ENCODE data around the gene DOLPP1. TPM values are rescaled to one million over a fixed set of nuclear protein-coding genes. Genes with fewer than 3 reads are reported as not detected.

DOLPP1 gene
- total RNA-seq, 2 experiments from 2014 or later = 15.5 to 19.9 TPM

DNA sequence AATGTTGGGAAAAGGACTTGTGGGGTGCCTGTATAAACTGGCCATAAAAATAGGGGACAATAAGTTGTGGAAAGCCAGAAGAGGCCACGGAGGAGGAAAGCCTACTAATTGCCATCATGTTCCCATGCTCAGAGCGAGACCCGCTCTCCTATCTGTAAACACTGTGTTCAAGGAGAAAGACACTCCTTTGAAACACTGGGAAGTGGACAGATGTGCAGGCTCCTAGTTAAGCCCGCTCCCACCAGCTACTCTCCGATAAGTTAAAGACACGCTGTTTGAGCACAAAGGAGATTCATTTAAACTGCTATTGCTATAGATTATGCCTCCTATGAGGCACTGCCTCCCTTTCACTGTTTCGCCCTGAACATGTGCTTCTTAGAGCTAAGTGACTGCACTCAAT, 20.4 kb downstream of the DOLPP1 start:
- Mint-ChIP-seq H3K9me3 (no peaks in the 10 kb centered on the region), H3K27me3 (ENCODE audit: low read depth) (no peaks in the 10 kb centered on the region), H3K4me3 (no peak overlapping the region), H3K36me3 (ENCODE audit: low read depth) (peaks cover 2% of the 10 kb centered on the region), H3K27ac (no peak overlapping the region), H3K4me1 (ENCODE audit: low read depth) (no peaks in the 10 kb centered on the region)
- no peak for DNase-seq
- intact Hi-C loops (cut with micrococcal nuclease) = no loop called here
- CTCF ChIA-PET = no interaction called here

GRCh38 chr9:129102095-129102525, 21.2 kb downstream of the DOLPP1 start:
- Mint-ChIP-seq H3K27me3 (ENCODE audit: low read depth) (no peaks in the 10 kb centered on the region), H3K36me3 (ENCODE audit: low read depth) (no peaks in the 10 kb centered on the region), H3K27ac (no peak overlapping the region), H3K9me3 (no peaks in the 10 kb centered on the region), H3K4me1 (ENCODE audit: low read depth) (no peaks in the 10 kb centered on the region), H3K4me3 (no peak overlapping the region)
- CTCF ChIA-PET = no interaction called here
- no peak for DNase-seq
- intact Hi-C loops (cut with micrococcal nuclease) = no loop called here

DNA sequence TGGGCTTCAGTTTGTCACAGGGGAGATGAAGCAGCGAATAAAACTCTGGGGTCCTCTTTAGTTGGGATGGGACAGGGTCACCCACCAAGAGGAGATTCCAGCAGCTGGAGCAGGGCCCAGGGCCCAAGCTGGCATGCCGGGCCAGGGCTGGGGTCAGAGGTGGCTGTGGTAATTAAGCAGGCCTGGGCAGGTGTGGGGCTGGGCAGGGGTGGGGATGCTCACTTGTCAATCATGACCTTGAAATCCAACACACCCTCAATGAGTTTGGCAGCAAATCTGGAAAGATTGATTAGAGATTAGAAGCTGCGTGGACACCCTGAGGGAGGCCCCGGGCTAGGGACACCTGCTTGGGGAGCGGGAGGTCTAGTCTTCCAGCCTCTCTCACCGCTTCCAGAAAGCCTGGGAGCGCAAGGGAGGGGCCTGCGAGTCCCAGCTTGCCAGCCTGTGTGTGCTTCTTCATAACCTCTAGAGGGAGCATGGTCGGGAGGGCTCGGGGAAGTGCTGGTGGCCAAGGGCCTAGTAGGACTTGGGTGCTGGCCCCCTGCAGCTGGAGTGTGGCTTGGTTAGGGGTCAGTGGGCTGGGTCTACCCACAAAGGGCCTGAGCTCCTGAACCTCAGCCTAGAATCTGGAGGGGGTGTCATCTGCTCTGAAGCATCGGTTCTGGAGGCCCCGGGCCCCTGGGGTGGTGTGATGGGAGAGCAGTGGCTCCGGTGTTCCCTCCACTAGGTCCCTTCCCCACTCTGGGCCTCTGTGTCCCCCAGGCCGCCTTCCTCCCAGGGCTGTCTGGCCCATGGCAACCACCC, 22.1 kb downstream of the DOLPP1 start:
- intact Hi-C loops (cut with micrococcal nuclease) = no loop called here
- Mint-ChIP-seq H3K36me3 (ENCODE audit: low read depth) (no peaks in the 10 kb centered on the region), H3K4me1 (ENCODE audit: low read depth) (no peaks in the 10 kb centered on the region), H3K9me3 (no peaks in the 10 kb centered on the region), H3K27ac (no peak overlapping the region), H3K27me3 (ENCODE audit: low read depth) (no peaks in the 10 kb centered on the region), H3K4me3 (no peak overlapping the region)
- DNase-seq = peak; percentile 39
- CTCF ChIA-PET = interaction anchor here (0.7 kb wide), 1 partner anchor 28 kb away, joined by 3 read pairs; no protein-coding TSS in a partner anchor

DNA sequence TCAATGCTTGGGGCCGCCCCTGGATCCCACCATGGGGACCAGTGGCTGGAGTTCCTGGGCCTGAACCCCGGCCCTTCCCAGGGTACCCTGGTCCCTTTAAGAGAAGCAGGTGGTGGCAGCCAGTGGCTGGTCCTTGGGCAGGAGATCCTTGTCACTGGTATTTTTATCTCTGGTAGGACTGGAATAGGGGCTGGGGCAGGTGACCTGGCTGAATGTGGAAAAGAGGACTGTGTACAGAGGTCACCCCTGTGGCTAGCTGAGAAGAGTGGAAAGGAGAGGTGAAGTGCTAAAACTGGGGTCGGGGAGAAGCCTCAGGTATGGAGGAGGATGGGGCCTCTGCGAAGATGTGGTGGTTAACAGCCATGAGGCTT, 22.7 kb downstream of the DOLPP1 start:
- DNase-seq = no peak
- Mint-ChIP-seq H3K4me1 (ENCODE audit: low read depth) (no peaks in the 10 kb centered on the region), H3K27me3 (ENCODE audit: low read depth) (no peaks in the 10 kb centered on the region), H3K9me3 (no peaks in the 10 kb centered on the region), H3K27ac (no peak overlapping the region), H3K36me3 (ENCODE audit: low read depth) (no peaks in the 10 kb centered on the region), H3K4me3 (no peak overlapping the region)
- CTCF ChIA-PET = no interaction called here
- intact Hi-C loops (cut with micrococcal nuclease) = no loop called here

DNA sequence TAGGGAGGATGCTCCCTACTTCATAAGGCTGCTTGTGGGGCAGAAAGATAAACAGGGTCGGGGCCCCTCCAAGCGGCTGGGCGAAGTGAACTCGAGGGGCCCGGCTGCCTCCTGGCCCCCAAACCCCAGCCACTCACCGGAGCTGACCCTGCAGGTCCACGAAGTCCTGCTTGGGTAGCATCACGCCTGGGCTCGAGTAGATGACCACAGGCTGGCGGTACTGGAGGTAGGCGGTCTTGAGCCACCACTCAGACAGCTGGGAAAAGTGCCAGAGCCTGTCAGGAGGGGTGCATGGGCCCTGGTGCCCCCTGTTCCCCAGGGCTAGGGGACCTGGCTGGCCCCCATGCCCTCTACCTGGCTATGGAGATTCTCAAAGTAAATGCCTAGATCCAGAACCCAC, 23.1 kb downstream of the DOLPP1 start:
- CTCF ChIA-PET = interaction anchor here (0.6 kb wide), 1 partner anchor 8 kb away, joined by 6 read pairs; no protein-coding TSS in a partner anchor
- H3K36me3 Mint-ChIP-seq (ENCODE audit: low read depth) = no peaks in the 10 kb centered on the region
- H3K27me3 Mint-ChIP-seq (ENCODE audit: low read depth) = no peaks in the 10 kb centered on the region
- H3K9me3 Mint-ChIP-seq = no peaks in the 10 kb centered on the region
- peaks cover 4% of the 10 kb centered on the region for H3K4me1 Mint-ChIP-seq (ENCODE audit: low read depth)
- no peak for DNase-seq
- no peak overlapping the region for H3K27ac Mint-ChIP-seq
- intact Hi-C loops (cut with micrococcal nuclease) = no loop called here
- no peak overlapping the region for H3K4me3 Mint-ChIP-seq

DNA sequence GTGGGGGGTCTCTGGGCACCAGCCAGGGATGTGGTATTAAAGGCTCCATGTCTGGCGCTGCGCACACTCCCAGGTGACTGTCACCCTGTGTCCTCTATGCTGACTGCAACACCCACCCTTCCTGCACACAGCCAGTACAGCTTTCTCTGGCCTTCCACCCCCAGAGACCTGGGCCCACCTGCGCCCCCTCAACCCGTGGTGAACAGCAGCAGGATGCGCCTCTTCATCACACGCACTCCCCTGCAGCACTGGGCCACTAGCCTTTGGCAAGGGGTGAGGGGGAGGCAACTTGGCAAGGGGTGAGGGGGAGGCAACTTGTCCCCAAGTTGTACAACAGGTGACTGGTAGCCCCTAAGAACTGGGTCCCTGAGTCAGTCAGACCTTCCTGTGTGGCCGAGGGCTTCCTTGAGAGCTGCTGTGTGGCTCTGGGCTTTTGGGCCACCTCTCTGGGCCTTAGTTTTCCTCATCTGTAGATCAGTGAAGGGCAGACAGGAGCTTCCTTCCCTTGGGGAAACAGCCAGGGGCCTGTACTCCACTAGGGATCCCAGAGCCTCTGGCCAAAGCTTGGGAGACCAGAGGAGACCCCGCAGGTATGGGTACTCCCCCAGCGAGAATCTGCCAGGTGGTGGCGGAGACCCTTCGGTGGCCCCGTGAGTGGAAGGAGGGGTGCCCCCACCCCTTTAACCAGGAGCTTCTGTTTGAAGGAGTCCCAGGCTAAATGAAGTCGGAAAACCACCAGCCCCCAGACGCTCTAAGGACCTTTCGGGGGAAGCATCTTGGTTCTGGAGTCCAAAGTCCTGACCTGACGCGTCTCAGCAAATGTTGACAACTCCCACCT, 25.2 kb downstream of the DOLPP1 start:
- Mint-ChIP-seq H3K27me3 (ENCODE audit: low read depth) (no peaks in the 10 kb centered on the region), H3K4me3 (no peak overlapping the region), H3K9me3 (no peaks in the 10 kb centered on the region), H3K4me1 (ENCODE audit: low read depth) (peaks cover 8% of the 10 kb centered on the region), H3K27ac (no peak overlapping the region), H3K36me3 (ENCODE audit: low read depth) (no peaks in the 10 kb centered on the region)
- intact Hi-C loops (cut with micrococcal nuclease) = no loop called here
- DNase-seq = no peak
- CTCF ChIA-PET = interaction anchor here (0.8 to 1.0 kb wide), 2 partner anchors 25 to 400 kb away, joined by 3 to 4 read pairs; no protein-coding TSS in a partner anchor

GRCh38 chr9:129107651-129108050, 26.7 kb downstream of the DOLPP1 start:
- CTCF ChIA-PET = no interaction called here
- no peak for DNase-seq
- Mint-ChIP-seq H3K4me3 (no peak overlapping the region), H3K36me3 (ENCODE audit: low read depth) (no peaks in the 10 kb centered on the region), H3K27me3 (ENCODE audit: low read depth) (no peaks in the 10 kb centered on the region), H3K9me3 (no peaks in the 10 kb centered on the region), H3K4me1 (ENCODE audit: low read depth) (peaks cover 14% of the 10 kb centered on the region), H3K27ac (no peak overlapping the region)
- intact Hi-C loops (cut with micrococcal nuclease) = no loop called here

DNA sequence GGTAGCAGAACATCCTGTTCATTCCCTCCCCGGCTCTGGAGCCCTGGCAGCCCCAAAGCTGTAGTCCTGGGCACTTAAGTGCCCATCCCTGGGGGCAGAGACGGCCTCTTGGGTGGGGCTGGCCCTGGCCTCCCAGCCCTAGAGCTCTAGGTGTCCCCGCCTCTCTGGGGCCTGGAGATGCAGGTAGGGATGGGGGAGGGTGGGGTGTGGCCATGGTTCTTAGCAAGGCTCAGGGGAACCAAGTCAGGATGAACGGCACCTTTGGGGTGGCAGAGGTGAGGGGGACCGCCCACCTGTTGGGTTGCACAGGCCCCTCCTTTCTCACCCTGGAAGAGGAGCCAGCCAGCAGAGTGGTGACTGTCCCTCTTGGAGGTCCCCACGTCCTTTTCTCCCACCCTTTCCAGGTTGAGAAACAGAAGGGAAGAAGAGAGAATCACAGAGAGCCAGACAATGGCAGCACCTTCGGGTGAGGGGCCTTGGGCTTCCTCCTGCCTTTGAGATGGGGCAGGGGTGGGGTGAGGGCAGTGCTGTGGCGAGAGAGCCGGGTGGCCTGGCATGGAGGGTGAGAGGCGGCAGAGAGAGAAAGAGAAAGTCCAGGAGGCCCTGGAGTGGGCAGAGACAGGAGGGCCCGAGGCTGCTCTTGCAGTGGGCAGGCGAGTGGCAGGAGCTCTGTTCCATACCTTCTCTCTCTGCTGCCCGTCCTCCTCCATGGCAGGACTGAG, 27.3 kb downstream of the DOLPP1 start:
- Mint-ChIP-seq H3K9me3 (no peaks in the 10 kb centered on the region), H3K27me3 (ENCODE audit: low read depth) (no peaks in the 10 kb centered on the region), H3K4me3 (no peak overlapping the region), H3K4me1 (ENCODE audit: low read depth) (peaks cover 16% of the 10 kb centered on the region), H3K27ac (no peak overlapping the region), H3K36me3 (ENCODE audit: low read depth) (no peaks in the 10 kb centered on the region)
- DNase-seq = no peak
- intact Hi-C loops (cut with micrococcal nuclease) = no loop called here
- CTCF ChIA-PET = interaction anchor here (1.0 kb wide), 1 partner anchor 34 kb away, joined by 3 read pairs; no protein-coding TSS in a partner anchor

- intact Hi-C loops (cut with micrococcal nuclease) = no loop called here
- H3K27me3 Mint-ChIP-seq (ENCODE audit: low read depth) = no peaks in the 10 kb centered on the region
- no peaks in the 10 kb centered on the region for H3K9me3 Mint-ChIP-seq
- H3K4me1 Mint-ChIP-seq (ENCODE audit: low read depth) = peaks cover 23% of the 10 kb centered on the region
- no peak overlapping the region for H3K27ac Mint-ChIP-seq
- H3K36me3 Mint-ChIP-seq (ENCODE audit: low read depth) = no peaks in the 10 kb centered on the region
- H3K4me3 Mint-ChIP-seq = peak overlapping the region; percentile 54
- CTCF ChIA-PET = interaction anchor here (1.0 kb wide), 1 partner anchor 33 kb away, joined by 3 read pairs; no protein-coding TSS in a partner anchor
- DNase-seq = no peak
Measured at GRCh38 chr9:129108805-129109536, 28.1 kb downstream of the DOLPP1 start.

DNA sequence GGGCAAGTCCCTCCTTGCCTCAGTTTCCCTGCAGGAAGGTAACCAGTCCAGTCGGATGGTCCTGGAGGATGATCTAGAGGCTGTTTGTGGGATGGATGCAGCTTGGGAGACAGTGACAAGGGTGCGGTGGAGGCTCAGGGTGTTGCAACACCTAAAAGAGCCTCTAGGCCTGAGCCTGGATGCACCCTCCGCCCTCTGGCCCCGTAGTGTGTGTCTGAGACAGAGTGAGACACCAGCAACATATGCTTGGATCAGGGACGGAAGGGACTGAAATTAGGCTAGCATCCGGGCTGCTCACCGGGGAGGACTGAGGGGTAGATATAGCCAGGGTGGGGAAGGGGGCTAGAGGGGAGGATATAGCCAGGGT, 28.6 kb downstream of the DOLPP1 start:
- intact Hi-C loops (cut with micrococcal nuclease) = no loop called here
- H3K27me3 Mint-ChIP-seq (ENCODE audit: low read depth) = no peaks in the 10 kb centered on the region
- no peaks in the 10 kb centered on the region for H3K36me3 Mint-ChIP-seq (ENCODE audit: low read depth)
- H3K4me1 Mint-ChIP-seq (ENCODE audit: low read depth) = peaks cover 29% of the 10 kb centered on the region
- peak overlapping the region; percentile 54 for H3K4me3 Mint-ChIP-seq
- H3K9me3 Mint-ChIP-seq = no peaks in the 10 kb centered on the region
- no peak overlapping the region for H3K27ac Mint-ChIP-seq
- CTCF ChIA-PET = no interaction called here
- peak; percentile 28 for DNase-seq

DNA sequence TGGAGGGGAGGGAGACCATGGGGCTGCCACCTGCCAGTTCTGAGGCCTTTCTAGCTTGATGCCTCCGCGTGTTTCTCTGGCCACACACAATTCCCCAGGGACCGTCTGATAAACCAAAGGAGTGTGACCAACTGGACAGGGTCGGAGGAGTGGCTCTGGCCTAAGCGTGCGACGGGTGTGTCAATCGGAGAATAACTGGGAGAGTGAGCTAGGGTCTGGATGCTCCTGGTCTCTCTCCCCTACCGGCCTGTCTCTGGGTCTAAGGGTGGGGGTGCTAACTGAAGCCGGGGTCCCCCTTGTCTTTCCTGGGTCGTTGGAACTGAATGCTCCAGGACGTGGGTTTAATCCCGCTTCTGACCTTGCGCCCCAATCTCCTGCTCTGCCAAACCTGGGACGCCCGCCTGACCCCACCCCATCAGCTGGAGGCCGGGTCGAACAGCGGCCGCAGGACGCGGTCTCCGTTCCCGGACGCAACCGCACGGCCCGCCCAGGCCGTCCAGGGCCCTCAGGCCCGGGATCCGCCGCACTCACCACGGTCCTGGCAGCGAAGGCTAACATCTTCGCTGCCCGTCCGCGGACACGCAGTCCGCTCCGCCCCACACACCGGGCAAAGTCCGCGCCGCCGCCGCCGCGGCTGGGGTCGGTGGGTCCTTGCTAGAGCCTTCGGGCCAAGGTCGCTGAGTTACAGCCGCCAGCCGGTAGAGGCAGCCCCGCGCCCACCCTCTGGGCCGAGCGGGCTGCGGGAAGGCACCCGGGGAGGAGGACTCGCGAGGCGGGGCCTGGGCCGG, 29.2 kb downstream of the DOLPP1 start:
- intact Hi-C loops (cut with micrococcal nuclease) = loop anchor here (1.0 to 5.0 kb wide), 4 partner anchors 29 to 293 kb away; partner anchors contain the start of genes DOLPP1, ENDOG, MIGA2 and SH3GLB2
- CTCF ChIA-PET = interaction anchor here (1.0 kb wide), 1 partner anchor 29 kb away, joined by 3 read pairs; the partner anchor contains the start of gene DOLPP1
- DNase-seq = peak; percentile 12

More for the DNA sequence above, 29.2 kb downstream of the DOLPP1 start:
- Mint-ChIP-seq H3K4me1 (ENCODE audit: low read depth) (peaks cover 35% of the 10 kb centered on the region), H3K36me3 (ENCODE audit: low read depth) (no peaks in the 10 kb centered on the region), H3K9me3 (no peaks in the 10 kb centered on the region), H3K27ac (no peak overlapping the region), H3K27me3 (ENCODE audit: low read depth) (no peaks in the 10 kb centered on the region), H3K4me3 (peak overlapping the region; percentile 57)
